HL-60 (cell line): ENCODE data around the gene NUP62.

Experiments
- DNase-seq, 2 experiments: peaks; one replicate each; pipeline ENCODE4 v3.0.0-alpha.2; 2010 to 2020; ENCODE audit warnings: low read depth in 1 of 2, low spot score in 1 of 2
- H3K27ac ChIP-seq: fragments of 250-450 bp; sonication (Bioruptor Pico); replicated peaks from 2 replicates; pipeline ENCODE4 v1.5.1; 2020; ENCODE audit warnings: mild to moderate bottlenecking, moderate library complexity
- H3K27me3 ChIP-seq: fragments of 250-450 bp; sonication (Bioruptor Pico); 2 replicates; pipeline ENCODE4 v1.5.1; 2021; ENCODE audit warnings: mild to moderate bottlenecking, moderate library complexity; ENCODE audit not compliant: insufficient read depth, poor library complexity, severe bottlenecking
- H3K4me3 ChIP-seq: replicated peaks from 2 replicates; pipeline ENCODE4 v1.5.1; 2011; ENCODE audit warnings: mild to moderate bottlenecking, control low read depth, low read length; ENCODE audit not compliant: insufficient read depth
- CTCF ChIP-seq: IDR thresholded peaks from one replicate; pipeline ENCODE4 v1.5.1; 2011; ENCODE audit warnings: low read length, control low read depth, inconsistent platforms; ENCODE audit not compliant: insufficient read depth
- GABPA ChIP-seq: IDR thresholded peaks from 2 replicates; pipeline ENCODE4 v1.6.1; 2012; ENCODE audit warnings: low read depth
- POLR2AphosphoS5 ChIP-seq: IDR thresholded peaks from 2 replicates; pipeline ENCODE4 v1.6.1; 2012; ENCODE audit warnings: low read depth
- REST ChIP-seq: IDR thresholded peaks from 2 replicates; pipeline ENCODE4 v1.6.1; 2012; ENCODE audit warnings: low read depth; ENCODE audit not compliant: insufficient replicate concordance
- SPI1 ChIP-seq: IDR thresholded peaks from 2 replicates; pipeline ENCODE4 v1.6.1; 2012; ENCODE audit warnings: low read depth, mild to moderate bottlenecking, borderline replicate concordance

NUP62 gene

GRCh38 chr19:49910179-49910578 lies 19.1 kb downstream of the NUP62 start:
- DNase-seq: no peak
- TF ChIP-seq POLR2AphosphoS5 (no peak), GABPA (no peak), CTCF (no peak), REST (no peak), SPI1 (no peak)
- H3K27ac ChIP-seq: no peak overlapping the region
- no peak overlapping the region for H3K4me3 ChIP-seq
- H3K27me3 ChIP-seq: no peaks in the 10 kb centered on the region

- no peak overlapping the region for H3K27ac ChIP-seq
- TF ChIP-seq REST (no peak), GABPA (no peak), POLR2AphosphoS5 (peak; percentile 50; the same call in 1 of the 2 replicates), CTCF (no peak), SPI1 (no peak)
- H3K4me3 ChIP-seq: no peak overlapping the region
- DNase-seq: no peak
- H3K27me3 ChIP-seq: no peaks in the 10 kb centered on the region
These were observed 20.6 kb downstream of the NUP62 start for GRCh38 chr19:49908480-49909420.

GRCh38 chr19:49907745-49908446 lies 21.4 kb downstream of the NUP62 start:
- TF ChIP-seq CTCF (no peak), SPI1 (no peak), REST (no peak), GABPA (no peak), POLR2AphosphoS5 (no peak)
- Histone ChIP-seq H3K27ac (no peak overlapping the region), H3K27me3 (no peaks in the 10 kb centered on the region), H3K4me3 (no peak overlapping the region)
- no peak for DNase-seq
